Measurements from ENCODE around the gene ZNF700.
"Not testable (repeated sequence)": the region's sequence is repeated elsewhere in the genome, so short reads cannot be mapped to it uniquely, and the experiment has no call there.

ZNF700 gene

GRCh38 chr19:11887611-11888531, 37.0 kb upstream of the ZNF700 start, which contains the start of gene ZNF69:
Gene ZNF69, plus strand, starts transcription at chr19:11887782. Its CDS starts 142 bp downstream, at chr19:11887924.
- no peak for TF ChIP-seq CTCF (IDR thresholded peaks at IDR 0.05; ENCODE audit: insufficient read depth, low read depth, low read length, missing control alignments)
- peak within 1 kb of the TSS; percentile 44 for H3K4me3 ChIP-seq (ENCODE audit: low read length)
- peak; percentile 30 for DNase-seq (ENCODE audit: low read depth)

GRCh38 chr19:11889901-11890300, 35.0 kb upstream of the ZNF700 start:
- not testable (repeated sequence) for H3K4me3 ChIP-seq (ENCODE audit: low read length); DNase-seq (ENCODE audit: low read depth)

DNA sequence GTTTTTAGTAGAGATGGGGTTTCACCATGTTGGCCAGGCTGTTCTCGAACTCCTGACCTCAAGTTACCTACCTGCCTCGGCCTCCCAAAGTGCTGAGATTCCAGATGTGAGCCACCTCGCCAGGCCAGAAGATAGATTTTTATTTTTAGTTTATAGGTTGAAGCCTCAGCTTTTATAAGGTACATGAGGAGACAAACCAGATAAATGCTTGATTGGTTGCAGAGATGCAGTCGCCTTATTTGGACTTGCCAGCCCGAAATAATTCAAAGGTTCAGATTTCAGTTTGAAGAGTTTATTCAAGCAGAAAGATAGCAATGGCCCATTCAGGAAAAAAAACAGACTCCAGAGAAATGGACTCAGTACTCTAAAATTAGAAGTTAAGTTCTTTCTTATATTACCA, 34.3 kb upstream of the ZNF700 start:
- no peak for TF ChIP-seq CTCF (IDR thresholded peaks at IDR 0.05; ENCODE audit: insufficient read depth, low read depth, low read length, missing control alignments)
- no peak overlapping the region for H3K4me3 ChIP-seq (ENCODE audit: low read length)
- no peak for DNase-seq (ENCODE audit: low read depth)

- no peak for DNase-seq (ENCODE audit: low read depth)
- TF ChIP-seq CTCF (IDR thresholded peaks at IDR 0.05; ENCODE audit: insufficient read depth, low read depth, low read length, missing control alignments), result no peak
- H3K4me3 ChIP-seq (ENCODE audit: low read length), result no peak overlapping the region
Measured at GRCh38 chr19:11894851-11895250, 30.1 kb upstream of the ZNF700 start.

DNA sequence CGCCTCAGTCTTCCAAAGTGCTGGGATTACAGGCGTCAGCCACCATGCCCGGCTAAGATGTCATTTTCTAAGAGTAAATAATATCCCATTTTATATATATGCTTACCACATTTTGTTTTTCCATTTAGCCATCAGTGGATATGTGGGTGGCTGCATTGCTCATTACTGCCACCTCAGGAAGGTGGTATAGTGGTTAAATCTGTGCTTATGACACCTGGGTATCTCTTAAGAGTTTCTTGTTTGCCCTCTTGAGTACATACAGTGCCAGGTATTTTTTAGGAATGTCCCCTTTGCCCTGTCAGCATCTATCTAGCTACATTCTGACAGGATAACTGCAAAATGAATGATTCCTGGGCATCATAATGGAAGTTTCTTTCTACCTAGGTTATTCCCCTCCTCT, 22.7 kb upstream of the ZNF700 start:
- no peak overlapping the region for H3K4me3 ChIP-seq (ENCODE audit: low read length)
- no peak for TF ChIP-seq CTCF (IDR thresholded peaks at IDR 0.05; ENCODE audit: insufficient read depth, low read depth, low read length, missing control alignments)
- no peak for DNase-seq (ENCODE audit: low read depth)

GRCh38 chr19:11905928-11906327, 19.0 kb upstream of the ZNF700 start:
- no peak for DNase-seq (ENCODE audit: low read depth)
- no peak overlapping the region for H3K4me3 ChIP-seq (ENCODE audit: low read length)
- no peak for TF ChIP-seq CTCF (IDR thresholded peaks at IDR 0.05; ENCODE audit: insufficient read depth, low read depth, low read length, missing control alignments)

GRCh38 chr19:11911937-11912336, 13.0 kb upstream of the ZNF700 start:
- not testable (repeated sequence) for DNase-seq (ENCODE audit: low read depth); H3K4me3 ChIP-seq (ENCODE audit: low read length)

GRCh38 chr19:11914417-11915051, 10.4 kb upstream of the ZNF700 start:
- peak; percentile 10 for DNase-seq (ENCODE audit: low read depth)
- H3K4me3 ChIP-seq (ENCODE audit: low read length), result not testable (repeated sequence)

Data from epithelial cell of esophagus (primary cell).